ENCODE results near the gene NMD3.

Gene NMD3

DNA sequence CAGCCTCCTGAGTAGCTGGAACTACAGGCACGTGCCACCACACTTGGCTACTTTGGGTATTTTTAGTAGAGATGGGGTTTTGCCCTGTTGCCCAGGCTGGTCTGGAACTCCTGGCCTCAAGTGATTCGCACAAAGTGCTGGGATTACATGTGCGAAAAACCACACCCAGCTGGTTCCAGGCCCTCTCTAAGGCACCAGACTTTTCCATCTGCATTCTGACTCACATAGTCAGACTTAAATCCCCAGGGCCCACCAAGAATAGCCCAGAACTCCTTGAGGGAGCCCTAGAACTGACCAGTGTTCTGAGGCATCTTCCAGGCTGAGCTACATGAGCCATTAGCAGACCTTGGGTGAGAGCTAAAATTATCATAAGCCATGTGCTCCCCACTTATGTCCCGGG, 68.1 kb downstream of the NMD3 start:
- DNase-seq: no peak

DNA sequence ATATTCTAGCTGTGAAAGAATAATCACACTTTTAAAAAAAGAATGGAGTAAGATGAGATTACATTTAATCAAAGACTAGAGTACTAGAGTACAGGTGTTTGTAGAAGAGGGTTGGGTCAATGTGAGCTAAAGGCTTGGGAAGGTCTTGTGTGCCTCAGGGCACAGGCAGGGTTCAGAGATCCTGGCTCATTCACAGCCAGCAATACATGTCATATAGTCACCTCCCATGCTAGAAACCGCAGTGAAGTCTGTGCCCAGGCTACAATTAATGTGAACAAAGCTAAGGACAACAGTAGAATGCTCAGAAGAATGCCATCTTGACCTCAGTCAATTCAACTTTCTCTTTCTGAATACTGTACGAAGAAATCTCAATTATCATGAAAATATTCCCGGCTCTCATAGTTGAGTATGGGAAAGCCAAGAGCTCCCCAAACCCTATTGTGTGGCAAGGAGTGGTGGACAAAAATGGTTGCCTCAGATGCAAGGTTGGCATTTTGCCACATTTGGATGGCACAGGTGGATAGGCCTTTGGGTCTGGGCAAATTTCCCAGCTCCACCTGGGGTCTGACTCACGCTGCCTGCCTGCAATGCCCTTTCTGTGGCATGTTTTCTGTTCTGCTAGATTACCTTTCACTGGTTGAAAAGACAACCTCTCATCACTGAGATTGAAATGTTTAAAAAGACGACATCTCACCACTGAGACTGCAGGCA, 70.2 kb downstream of the NMD3 start:
- DNase-seq: no peak

DNA sequence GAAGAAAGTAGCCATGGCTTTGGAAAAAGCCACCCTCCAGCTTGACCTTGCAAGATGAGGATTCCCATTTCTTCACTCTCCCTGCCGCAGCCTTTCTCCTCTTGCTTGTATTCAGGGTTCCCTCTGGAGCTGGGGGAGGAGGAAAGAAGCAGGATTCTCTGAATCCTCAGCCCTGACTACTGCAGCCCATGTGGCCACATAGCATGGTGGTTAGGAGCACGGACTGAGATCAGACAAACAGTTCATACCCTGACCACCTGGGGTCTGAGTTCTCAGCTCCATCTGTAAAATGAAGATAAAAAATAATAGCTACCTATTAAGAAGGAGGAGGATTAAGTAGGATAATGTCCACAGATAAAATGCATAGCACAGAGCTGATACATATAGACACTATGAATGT, 72.3 kb downstream of the NMD3 start:
- DNase-seq: no peak

DNA sequence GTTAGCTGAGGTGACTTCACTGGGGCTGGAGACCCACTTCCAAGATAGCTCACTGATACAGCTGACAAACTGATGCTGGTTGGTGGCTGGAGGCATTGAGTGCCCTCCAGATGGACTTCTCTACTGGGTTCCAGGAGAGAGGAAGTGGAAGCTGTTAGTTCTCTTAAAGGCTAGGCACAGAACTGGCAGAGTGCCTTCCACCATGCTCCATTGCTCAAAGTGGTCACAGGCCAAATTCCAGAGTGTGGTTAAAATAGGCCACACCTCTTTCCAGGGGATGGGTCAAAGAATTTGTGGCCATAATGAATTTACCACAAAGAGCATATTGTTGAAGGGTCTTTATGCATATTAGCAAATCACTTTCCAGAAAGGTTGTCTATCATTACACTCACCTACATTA, 74.2 kb downstream of the NMD3 start:
- no peak for DNase-seq

DNA sequence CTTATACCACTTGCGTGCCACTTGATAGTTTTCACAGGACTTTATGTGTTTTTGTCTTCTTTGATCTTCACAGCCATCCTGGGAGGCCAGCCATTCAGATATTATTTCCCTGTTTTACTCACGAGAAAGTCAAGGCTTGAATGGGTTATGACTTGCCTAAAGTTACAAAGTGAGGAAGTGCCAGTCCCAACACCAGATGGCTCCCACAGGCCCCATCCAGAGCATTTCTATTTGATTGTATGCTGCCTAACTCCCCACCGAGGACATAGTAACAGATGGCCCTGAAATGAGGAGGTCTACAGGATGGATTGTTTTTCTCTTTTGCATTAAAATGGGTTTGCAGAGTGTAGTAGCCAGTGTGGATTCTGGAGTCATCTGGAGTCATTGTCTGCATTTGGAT, 75.7 kb downstream of the NMD3 start:
- DNase-seq: no peak
